Aorta (tissue), 5 donors: ENCODE data around the gene MFN2. TPM values are rescaled to one million over a fixed set of nuclear protein-coding genes. Genes with fewer than 3 reads are reported as not detected.
"Not testable (repeated sequence)": the region's sequence is repeated elsewhere in the genome, so short reads cannot be mapped to it uniquely, and the experiment has no call there.

Source experiments
- ATAC-seq: fragments of 200-7000 bp; cut with Tn5 transposase; one replicate; pipeline ENCODE4 v1.9.1; 2022; ENCODE audit warnings: moderate library complexity; ENCODE audit not compliant: low FRiP score
- DNase-seq, 2 donors: peaks; one replicate each; pipeline ENCODE4 v3.0.0-alpha.2; 2020
- H3K27ac ChIP-seq, 2 donors: one replicate each; pipeline ENCODE4 v1.5.1; 2013; ENCODE audit warnings: low read length in 2 of 2, mild to moderate bottlenecking in 2 of 2, moderate library complexity in 2 of 2, control low read depth in 1 of 2, inconsistent platforms in 1 of 2, low read depth in 1 of 2
- H3K27me3 ChIP-seq, 2 donors: one replicate each; pipeline ENCODE4 v1.6.1; 2013; ENCODE audit warnings: control low read depth in 1 of 2, low read length in 1 of 2, mild to moderate bottlenecking in 1 of 2, moderate library complexity in 1 of 2; ENCODE audit not compliant: insufficient read depth in 2 of 2, control insufficient read depth in 1 of 2
- H3K36me3 ChIP-seq, 2 donors: one replicate each; pipeline ENCODE4 v1.6.1; 2013; ENCODE audit warnings: control low read depth in 1 of 2, low read length in 1 of 2, mild to moderate bottlenecking in 1 of 2; ENCODE audit not compliant: insufficient read depth in 2 of 2, control insufficient read depth in 1 of 2
- H3K4me1 ChIP-seq, 2 donors: one replicate each; pipeline ENCODE4 v1.6.1; 2013; ENCODE audit warnings: low read length in 2 of 2, control low read depth in 1 of 2, mild to moderate bottlenecking in 1 of 2, moderate library complexity in 1 of 2; ENCODE audit not compliant: insufficient read depth in 2 of 2, control insufficient read depth in 1 of 2
- H3K4me3 ChIP-seq, 2 donors: one replicate each; pipeline ENCODE4 v1.5.1; 2013; ENCODE audit warnings: low read length in 2 of 2, control low read depth in 1 of 2, mild to moderate bottlenecking in 1 of 2
- H3K9me3 ChIP-seq: one replicate; pipeline ENCODE4 v1.6.1; 2013; ENCODE audit warnings: mild to moderate bottlenecking, low read length; ENCODE audit not compliant: control insufficient read depth
- WGBS, 2 donors: extraction: QIAGEN DNeasy Blood & Tissue Kit; methylation state at CpG; one replicate each; pipeline ENCODE4 v1.1.7; 2013; 5-methylcytosine and 5-hydroxymethylcytosine counted together
- intact Hi-C, 2 donors: fragments of 100-400 bp; cut with DNase I; formaldehyde crosslinking; loops; one replicate each; pipeline versions ENCODE4 v1.14.2 to v1.15.0; 2022
- polyA plus RNA-seq, 2 donors: library from polyadenylated mRNA; stranded (reverse); fragments of 200-250 nt; gene quantifications; one replicate each; pipeline ENCODE4 v1.2.3, GENCODE V29; 2013
- total RNA-seq, 2 donors: library from RNA; stranded (reverse); fragmentation: NEBNext Ultra II Directional; extraction: Animal tissue kit (Norgen Biotek cat#: 25700); gene quantifications; one replicate each; pipeline ENCODE4 v1.2.1, GENCODE V29; 2021
- donor health status: healthy with polysubstance abuse.
- donor health status: Bipolar disorder and iron deficiency.
- donor health status: DM: no; HTN: no; CAD: no.
- donor health status: DM: no; HTN: no; CAD: no.
- donor health status: DM: yes; HTN: yes; CAD: no.

Gene MFN2
- total and polyA plus RNA-seq, 4 donors = 22.4 to 57.1 (median 45.2) TPM

DNA sequence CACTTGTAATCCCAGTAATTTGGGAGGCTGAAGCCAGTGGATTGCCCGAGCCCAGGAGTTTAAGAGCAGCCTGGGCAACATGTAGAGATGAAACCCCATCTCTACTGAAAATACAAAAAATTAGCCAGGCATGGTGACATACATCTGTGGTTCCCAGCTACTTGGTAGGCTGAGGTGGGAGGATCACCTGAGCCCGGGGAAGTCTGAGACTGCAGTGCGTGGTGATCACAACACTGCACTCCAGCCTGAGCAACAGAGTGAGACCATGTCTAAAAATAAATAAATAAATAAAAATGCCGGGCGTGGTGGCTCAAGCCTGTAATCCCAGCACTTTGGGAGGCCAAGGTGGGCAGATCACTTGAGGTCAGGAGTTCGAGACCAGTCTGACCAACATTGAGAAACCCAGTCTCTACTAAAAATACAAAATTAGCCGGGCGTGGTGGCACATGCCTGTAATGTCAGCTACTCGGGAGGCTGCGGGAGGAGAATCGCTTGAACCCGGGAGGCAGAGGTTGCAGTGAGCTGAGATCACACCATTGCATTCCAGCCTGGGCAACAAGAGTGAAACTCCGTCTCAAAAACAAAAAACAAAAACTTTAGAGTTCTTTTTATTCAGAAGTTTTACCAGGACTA lies 59.7 kb downstream of the MFN2 start:
- H3K27me3 ChIP-seq, ATAC-seq, DNase-seq, H3K4me3 ChIP-seq, H3K9me3 ChIP-seq, intact Hi-C loops, H3K4me1 ChIP-seq, H3K27ac ChIP-seq, H3K36me3 ChIP-seq: not testable (repeated sequence)
- WGBS, 2 donors = 89 to 94% methylated on average over 13 of the region's 13 CpGs

DNA sequence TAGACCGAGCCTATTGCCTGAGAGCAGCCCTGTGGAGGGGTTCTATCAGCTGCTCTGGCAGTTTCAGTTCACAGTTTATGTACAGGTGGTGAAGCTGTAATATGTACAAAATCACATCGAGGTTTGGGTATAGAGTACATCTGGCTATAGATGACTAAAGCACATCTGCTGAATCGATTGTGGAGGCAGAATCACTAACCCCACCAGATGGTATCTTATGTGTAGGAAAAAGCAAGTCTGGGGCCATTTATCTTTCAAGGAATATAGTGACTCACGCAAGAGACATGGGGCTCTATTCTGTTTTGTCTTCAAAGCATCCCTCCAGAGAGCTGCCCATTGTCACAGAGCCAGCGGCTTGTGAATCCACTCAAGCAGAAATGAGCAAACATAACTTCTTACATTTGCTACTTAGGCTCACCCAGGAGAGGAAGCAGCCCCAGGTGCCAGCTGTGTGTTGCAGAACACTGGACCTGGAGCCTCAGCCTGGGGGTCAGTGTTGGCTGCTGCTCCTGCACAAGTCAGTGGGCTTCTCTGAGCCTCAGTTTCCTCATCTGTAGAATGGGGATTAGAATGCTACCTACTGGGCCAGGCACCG lies 60.3 kb downstream of the MFN2 start:
- no peak overlapping the region for H3K4me3 ChIP-seq
- intact Hi-C loops = no loop called here
- DNase-seq = no peak
- H3K9me3 ChIP-seq = no peaks in the 10 kb centered on the region
- H3K27ac ChIP-seq = no peak overlapping the region
- no peak for ATAC-seq
- H3K36me3 ChIP-seq = no peaks in the 10 kb centered on the region
- no peaks in the 10 kb centered on the region for H3K4me1 ChIP-seq
- no peaks in the 10 kb centered on the region for H3K27me3 ChIP-seq
- 78 to 79% methylated on average over 6 of the region's 6 CpGs for WGBS, 2 donors

DNA sequence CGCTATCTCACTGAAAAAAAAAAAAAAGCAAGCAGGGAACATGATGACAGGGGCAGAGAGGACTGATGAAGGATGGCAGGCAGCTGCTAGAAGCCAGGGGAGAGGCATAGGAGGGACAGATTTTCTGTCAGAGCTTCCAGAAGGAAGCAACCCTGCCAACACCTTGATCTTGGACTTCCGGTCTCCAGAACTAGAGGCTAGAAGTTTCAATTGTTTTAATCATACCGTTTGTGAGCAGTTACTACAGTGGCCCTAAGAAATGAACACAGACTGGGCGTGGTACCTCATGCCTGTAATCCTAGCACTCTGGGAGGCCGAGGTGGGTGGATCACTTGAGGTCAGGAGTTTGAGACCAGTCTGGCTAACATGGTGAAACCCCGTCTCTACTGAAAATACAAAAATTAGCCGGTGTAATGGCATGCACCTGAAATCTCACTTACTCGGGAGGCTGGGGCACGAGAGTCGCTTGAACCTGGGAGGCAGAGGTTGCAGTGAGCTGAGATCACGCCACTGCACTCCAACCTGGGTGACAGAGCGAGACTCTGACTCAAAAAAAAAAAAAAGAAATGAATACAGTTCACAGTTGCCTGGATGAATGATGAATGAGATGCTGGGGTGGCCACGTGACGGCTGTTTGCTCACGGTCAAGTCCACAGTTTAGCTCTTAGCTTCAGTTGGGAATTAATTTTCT lies 64.1 kb downstream of the MFN2 start:
- H3K27ac ChIP-seq, H3K9me3 ChIP-seq, H3K4me1 ChIP-seq, DNase-seq, ATAC-seq, H3K36me3 ChIP-seq, H3K27me3 ChIP-seq, H3K4me3 ChIP-seq, intact Hi-C loops: not testable (repeated sequence)
- 51 to 54% methylated on average over 15 of the region's 15 CpGs for WGBS, 2 donors

GRCh38 chr1:12046749-12047119 lies 66.5 kb downstream of the MFN2 start:
- intact Hi-C loops = no loop called here
- H3K4me3 ChIP-seq = no peak overlapping the region
- no peaks in the 10 kb centered on the region for H3K36me3 ChIP-seq
- DNase-seq (no peak), ATAC-seq (no peak)
- 86 to 87% methylated on average over 6 of the region's 6 CpGs for WGBS, 2 donors
- H3K4me1 ChIP-seq = no peaks in the 10 kb centered on the region
- H3K27ac ChIP-seq = no peak overlapping the region
- H3K27me3 ChIP-seq = no peaks in the 10 kb centered on the region
- no peaks in the 10 kb centered on the region for H3K9me3 ChIP-seq

- Histone ChIP-seq H3K9me3 (no peaks in the 10 kb centered on the region), H3K36me3 (no peaks in the 10 kb centered on the region), H3K4me1 (no peaks in the 10 kb centered on the region), H3K27ac (no peak overlapping the region), H3K27me3 (no peaks in the 10 kb centered on the region), H3K4me3 (no peak overlapping the region)
- ATAC-seq (no peak), DNase-seq (no peak)
- intact Hi-C loops = no loop called here
- WGBS, 2 donors = 49 to 55% methylated on average over 18 of the region's 18 CpGs
Measured at GRCh38 chr1:12047120-12047876, 67.1 kb downstream of the MFN2 start.

- H3K27ac ChIP-seq = no peak overlapping the region
- DNase-seq = no peak
- H3K36me3 ChIP-seq = no peaks in the 10 kb centered on the region
- no peaks in the 10 kb centered on the region for H3K4me1 ChIP-seq
- no peaks in the 10 kb centered on the region for H3K27me3 ChIP-seq
- no peak for ATAC-seq
- no peaks in the 10 kb centered on the region for H3K9me3 ChIP-seq
- WGBS, 2 donors = 32 to 46% methylated on average over 2 of the region's 2 CpGs
- intact Hi-C loops = no loop called here
- no peak overlapping the region for H3K4me3 ChIP-seq
Measured at GRCh38 chr1:12048372-12048771, 68.1 kb downstream of the MFN2 start.

- intact Hi-C loops = no loop called here
- ATAC-seq = no peak
- DNase-seq = no peak
- Histone ChIP-seq H3K36me3 (no peaks in the 10 kb centered on the region), H3K4me3 (no peak overlapping the region), H3K4me1 (no peaks in the 10 kb centered on the region), H3K27me3 (no peaks in the 10 kb centered on the region), H3K9me3 (no peaks in the 10 kb centered on the region), H3K27ac (no peak overlapping the region)
- 79 to 84% methylated on average over 4 of the region's 4 CpGs for WGBS, 2 donors
Measured at GRCh38 chr1:12049616-12050015, 69.4 kb downstream of the MFN2 start.

- 100% methylated on average over 1 of the region's 1 CpG for WGBS, 2 donors
Measured at GRCh38 chr1:12051361-12051760, 71.1 kb downstream of the MFN2 start.

More at GRCh38 chr1:12051361-12051760, 71.1 kb downstream of the MFN2 start:
- ATAC-seq (no peak), DNase-seq (no peak)
- Histone ChIP-seq H3K9me3 (no peaks in the 10 kb centered on the region), H3K4me1 (no peaks in the 10 kb centered on the region), H3K36me3 (no peaks in the 10 kb centered on the region), H3K27me3 (no peaks in the 10 kb centered on the region), H3K27ac (no peak overlapping the region), H3K4me3 (no peak overlapping the region)
- intact Hi-C loops = no loop called here
